CD4-positive, alpha-beta T cell treated with Interleukin-1 beta for 1 hour (primary cell): Measurements from ENCODE around the gene GRK5.

ENCODE experiments used
- DNase-seq, 2 donors: peaks; one replicate each; pipeline ENCODE4 v3.0.0-alpha.2; 2020 to 2022

The GRK5 gene

GRCh38 chr10:119466076-119466475 is 258.7 kb downstream of the GRK5 start:
- DNase-seq = no peak

GRCh38 chr10:119466655-119467054 is 259.3 kb downstream of the GRK5 start:
- peak; percentile 36 to 43 for DNase-seq

- DNase-seq = no peak
Observed at GRCh38 chr10:119468542-119469324, 261.4 kb downstream of the GRK5 start.

- DNase-seq = no peak
Observed at GRCh38 chr10:119469325-119469707, 261.9 kb downstream of the GRK5 start.

- no peak for DNase-seq
Observed at GRCh38 chr10:119469846-119470245, 262.5 kb downstream of the GRK5 start.

GRCh38 chr10:119470920-119471702 is 263.7 kb downstream of the GRK5 start:
- no peak for DNase-seq

- DNase-seq = no peak
Observed at GRCh38 chr10:119473771-119474170, 266.4 kb downstream of the GRK5 start.

- no peak for DNase-seq
Observed at GRCh38 chr10:119474606-119475005, 267.2 kb downstream of the GRK5 start.

GRCh38 chr10:119477444-119477843 is 270.1 kb downstream of the GRK5 start:
- DNase-seq = no peak

GRCh38 chr10:119478111-119478802 is 270.9 kb downstream of the GRK5 start:
- DNase-seq = peak; percentile 26 to 39

GRCh38 chr10:119478811-119479341 is 271.5 kb downstream of the GRK5 start:
- no peak for DNase-seq

GRCh38 chr10:119479532-119479931 is 272.2 kb downstream of the GRK5 start:
- no peak for DNase-seq

- DNase-seq = no peak
Observed at GRCh38 chr10:119480667-119481066, 273.3 kb downstream of the GRK5 start.

GRCh38 chr10:119481781-119482426 is 274.5 kb downstream of the GRK5 start:
- DNase-seq = no peak

- DNase-seq = no peak
Observed at GRCh38 chr10:119483001-119483400, 275.6 kb downstream of the GRK5 start.

- no peak for DNase-seq
Observed at GRCh38 chr10:119483839-119484238, 276.5 kb downstream of the GRK5 start.

GRCh38 chr10:119488675-119489074 is 281.3 kb downstream of the GRK5 start:
- no peak for DNase-seq

- DNase-seq = no peak
Observed at GRCh38 chr10:119489991-119490326, 282.6 kb downstream of the GRK5 start.

- DNase-seq = no peak
Observed at GRCh38 chr10:119491966-119492757, 284.8 kb downstream of the GRK5 start.

GRCh38 chr10:119493155-119493554 is 285.8 kb downstream of the GRK5 start:
- DNase-seq = no peak

GRCh38 chr10:119494236-119495020 is 287.1 kb downstream of the GRK5 start:
- DNase-seq = no peak
